Stimulated activated CD8-positive, alpha-beta memory T cell treated with anti-CD3 and anti-CD28 coated beads, Interleukin-12 subunit alpha, Interleukin-12 subunit beta, amount 100 ng/mL, for 4 hours (primary cell): ENCODE data around the gene CNTFR.

Experiments used
- DNase-seq: peaks from one replicate; pipeline ENCODE4 v3.0.0-alpha.2; 2020; ENCODE audit warnings: low read depth

CNTFR gene

DNA sequence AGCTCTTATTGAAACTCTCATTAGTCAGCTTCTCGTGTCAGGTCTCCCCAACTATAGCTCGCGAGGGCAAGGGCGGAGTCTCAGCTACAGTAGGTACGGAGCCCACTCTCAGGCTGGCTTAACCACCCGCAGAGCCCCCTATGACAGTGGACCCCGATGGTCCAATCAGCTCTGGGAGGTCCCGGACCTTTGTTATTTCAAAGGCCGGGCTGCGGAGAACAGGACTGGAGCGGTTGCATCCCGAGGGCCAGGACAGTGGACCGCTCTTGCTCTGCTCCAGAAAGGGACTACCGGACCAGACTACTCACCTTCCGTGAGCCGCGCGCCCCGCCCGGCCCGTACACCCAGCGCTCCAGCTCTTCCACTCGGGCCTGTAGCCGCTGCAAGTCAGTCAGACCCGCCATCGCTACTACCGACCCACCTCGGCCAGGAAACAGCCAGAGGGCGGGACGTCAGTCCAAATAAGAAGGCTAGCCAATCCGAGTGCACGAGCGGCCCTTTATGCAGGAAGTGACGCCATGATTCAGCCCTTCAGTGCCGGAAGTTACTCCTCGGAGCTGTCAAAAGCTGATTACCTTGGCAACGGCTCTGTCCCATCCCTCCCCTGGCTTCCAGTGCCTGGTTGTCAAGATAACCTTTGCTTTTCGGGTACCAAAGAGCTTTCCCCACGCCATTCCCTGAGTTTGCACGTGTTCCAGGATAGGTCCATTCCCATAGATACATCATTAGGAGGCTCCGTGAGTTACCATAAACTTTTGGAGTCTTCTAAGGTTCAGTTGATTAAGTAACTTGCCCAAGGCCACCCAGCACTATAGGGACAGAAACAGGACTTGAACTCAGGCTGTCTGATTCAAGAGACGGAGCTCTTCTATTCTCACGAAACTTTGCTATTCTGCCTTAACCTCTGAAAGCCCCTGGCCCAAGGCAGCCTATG is 30.8 kb upstream of the CNTFR start, which contains the start of gene DCTN3:
Gene DCTN3, minus strand, starts transcription at position 435 of the 934 bp plus-strand sequence. Its CDS starts 31 bp downstream, at position 404.
- DNase-seq, result peak; percentile 75

DNA sequence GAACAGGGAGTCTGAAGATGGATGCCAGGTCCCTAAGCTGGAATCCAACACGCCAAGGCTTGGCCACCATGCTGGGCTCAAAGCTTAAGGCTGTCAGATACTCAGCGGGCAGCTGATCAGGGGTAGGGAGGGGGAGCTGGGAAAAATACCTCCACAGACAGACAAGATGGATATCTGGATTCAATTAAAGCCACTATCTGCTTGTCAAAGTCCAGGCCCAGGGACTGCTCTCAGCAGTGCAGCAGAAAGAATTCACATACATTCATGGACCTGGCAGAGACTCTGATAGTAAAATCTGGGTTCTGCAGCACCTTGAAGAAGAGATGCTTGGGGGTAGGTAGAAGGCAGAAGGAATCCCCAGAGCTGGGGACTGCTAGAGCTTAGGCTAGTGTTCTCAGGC is 25.6 kb upstream of the CNTFR start:
- no peak for DNase-seq

- DNase-seq, result peak; percentile 39
Observed at GRCh38 chr9:34612788-34613390, 23.4 kb upstream of the CNTFR start.

DNA sequence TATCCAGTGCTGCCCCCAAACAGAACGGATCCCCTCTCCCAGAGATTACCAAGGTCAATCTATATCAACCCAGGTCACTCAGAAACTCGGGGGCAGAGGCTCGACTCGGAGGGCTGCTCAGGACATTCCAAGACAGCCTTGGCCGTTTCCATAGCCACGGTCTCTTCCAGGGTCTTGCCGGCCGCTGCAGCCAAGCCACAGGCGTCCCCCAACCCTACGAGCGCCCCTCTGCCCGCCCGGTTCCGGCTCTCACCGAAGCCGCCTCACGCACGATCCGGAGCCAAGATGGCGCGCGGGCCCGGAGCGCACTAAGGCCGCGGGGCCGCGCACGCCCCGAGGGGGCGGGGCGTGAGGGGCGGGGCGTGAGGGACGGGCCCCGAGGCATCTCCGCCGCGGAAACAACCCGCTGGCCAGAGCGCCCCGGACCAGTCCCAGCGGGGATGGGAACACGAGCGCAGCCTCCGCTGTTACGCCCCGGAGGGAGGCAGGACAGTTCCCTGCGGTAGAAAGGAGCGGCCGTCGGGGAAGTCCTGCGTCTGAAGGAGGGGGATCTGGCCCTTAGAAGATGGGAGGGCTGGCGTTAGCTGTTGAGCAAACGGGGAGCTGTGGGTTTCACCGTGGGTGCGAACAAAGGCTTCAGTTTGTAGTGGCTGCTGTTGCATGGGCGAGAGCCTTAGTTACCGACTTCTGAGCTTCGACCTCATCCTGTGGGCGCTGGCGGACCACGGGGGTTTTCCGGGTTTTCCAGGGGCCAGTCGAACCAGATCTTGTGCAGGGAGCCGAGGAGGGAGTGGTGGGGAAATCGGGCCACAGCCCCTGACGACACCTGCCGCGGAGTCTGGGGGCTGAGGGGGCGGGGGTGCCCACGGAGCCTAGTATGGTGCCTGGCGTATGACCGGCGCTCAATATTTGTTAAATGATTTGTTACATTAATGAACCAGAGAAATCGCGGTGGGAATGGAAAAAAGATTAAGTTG is 22.6 kb upstream of the CNTFR start, which contains the start of gene RPP25L:
Gene RPP25L, minus strand, starts transcription at position 287 of the 977 bp plus-strand sequence. CDS start 801 bp downstream, outside the sequence.
- peak; percentile 75 for DNase-seq

GRCh38 chr9:34611251-34611810 is 21.8 kb upstream of the CNTFR start:
- no peak for DNase-seq

DNA sequence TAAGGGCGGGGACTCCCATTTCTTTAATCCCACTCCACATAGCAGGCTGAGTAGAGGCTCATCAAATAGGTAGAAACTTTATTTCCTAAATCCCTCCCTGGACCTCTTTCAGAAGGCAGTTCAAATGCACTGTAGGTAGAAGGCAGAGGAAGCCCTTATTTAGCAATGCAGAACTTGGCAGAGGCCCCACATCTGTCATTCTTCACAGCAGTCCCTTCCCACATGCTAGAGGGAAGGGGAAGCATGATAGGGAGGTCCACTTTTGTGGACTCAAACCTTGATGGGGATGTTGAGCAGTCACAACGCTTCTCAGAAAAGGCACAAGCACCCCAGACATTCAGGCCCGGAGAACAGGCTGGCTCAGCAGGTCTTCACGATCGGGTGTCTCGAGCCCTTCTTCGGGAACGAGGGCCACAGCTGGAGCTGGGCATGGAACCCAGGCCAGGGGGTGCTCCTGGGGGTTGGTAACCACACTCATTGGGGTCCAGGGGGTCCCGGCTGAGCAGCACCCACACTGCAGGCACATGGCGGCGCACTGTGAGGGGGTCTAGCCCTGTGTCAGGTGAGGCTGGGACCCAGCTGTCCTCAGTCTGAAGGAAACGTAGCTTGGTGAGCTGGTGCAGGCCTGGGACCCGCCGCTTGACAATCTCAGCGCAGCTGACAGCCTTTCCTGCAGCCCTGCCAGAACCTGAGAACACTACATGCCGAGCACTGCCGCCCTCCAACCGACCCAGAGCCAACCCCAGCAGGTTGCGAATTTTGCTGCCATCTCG is 21.1 kb upstream of the CNTFR start:
- no peak for DNase-seq

DNA sequence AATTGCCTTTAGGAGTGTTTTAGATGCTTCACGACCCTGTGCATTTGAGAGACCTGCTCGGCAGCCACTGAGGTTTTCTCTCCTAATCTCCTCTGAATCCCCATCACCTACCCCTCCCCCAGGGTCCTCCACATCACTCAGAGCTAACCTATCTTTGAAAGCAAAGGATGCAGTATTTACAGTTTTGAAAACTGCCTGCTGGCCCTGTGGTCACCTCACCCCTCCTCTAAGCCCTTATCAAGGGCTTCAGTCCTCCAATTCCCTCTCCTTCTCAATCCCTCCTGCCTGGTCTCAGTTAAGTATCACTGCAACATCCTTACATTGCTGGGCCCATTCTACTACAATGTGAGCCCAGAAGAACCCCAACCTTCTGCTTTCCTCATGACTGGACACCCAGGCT is 17.8 kb upstream of the CNTFR start:
- DNase-seq, result no peak

DNA sequence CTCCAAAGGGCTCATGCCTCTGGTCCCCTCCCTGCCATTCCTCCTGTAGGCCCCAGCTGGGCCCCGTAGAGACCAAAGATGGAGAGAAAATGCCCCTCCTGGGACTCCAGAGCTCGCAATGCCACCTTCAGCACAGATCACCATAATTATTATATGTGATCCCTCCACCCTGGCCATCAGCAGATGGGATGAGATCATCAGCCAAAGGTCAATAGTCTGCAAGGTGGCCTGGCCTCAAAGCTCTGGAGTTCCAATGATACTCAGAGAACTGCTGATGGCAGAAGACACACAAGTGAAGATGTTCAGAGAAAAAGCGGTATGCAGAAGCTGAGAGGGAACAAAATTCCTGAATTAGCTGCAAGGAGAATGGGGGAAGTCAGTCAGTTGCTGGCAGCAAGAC is 17.4 kb upstream of the CNTFR start:
- no peak for DNase-seq

- DNase-seq, result no peak
Observed at GRCh38 chr9:34606190-34606589, 16.7 kb upstream of the CNTFR start.

DNA sequence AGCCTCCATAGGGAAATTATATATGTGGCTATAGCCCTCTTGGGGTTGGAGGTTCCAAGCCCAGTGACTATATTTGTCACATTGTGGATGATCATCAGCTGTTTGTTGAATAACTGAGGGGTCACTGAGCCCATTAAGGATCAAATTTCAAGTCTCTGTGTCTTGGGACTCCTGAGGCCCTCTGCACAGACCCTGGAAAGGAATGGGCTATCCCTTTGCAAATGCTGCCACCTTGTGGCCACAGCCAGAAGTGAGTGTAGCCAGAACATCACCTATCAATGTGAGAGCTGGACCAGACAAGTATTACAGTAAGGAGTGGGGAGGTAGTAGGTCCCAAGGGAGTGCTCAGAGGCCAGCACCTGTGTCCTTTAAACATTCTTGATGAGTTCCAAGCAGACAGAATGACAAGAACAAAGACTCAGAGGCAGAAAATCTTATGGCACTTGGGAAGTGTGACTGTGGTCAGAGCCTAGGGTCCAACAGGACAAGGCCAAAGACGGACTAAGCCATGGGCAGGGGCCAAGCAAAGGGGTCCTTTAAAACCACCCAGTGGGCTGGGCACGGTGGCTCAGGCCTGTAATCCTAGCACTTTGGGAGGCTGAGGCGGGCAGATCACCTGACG is 14.2 kb upstream of the CNTFR start:
- peak; percentile 50 for DNase-seq

DNA sequence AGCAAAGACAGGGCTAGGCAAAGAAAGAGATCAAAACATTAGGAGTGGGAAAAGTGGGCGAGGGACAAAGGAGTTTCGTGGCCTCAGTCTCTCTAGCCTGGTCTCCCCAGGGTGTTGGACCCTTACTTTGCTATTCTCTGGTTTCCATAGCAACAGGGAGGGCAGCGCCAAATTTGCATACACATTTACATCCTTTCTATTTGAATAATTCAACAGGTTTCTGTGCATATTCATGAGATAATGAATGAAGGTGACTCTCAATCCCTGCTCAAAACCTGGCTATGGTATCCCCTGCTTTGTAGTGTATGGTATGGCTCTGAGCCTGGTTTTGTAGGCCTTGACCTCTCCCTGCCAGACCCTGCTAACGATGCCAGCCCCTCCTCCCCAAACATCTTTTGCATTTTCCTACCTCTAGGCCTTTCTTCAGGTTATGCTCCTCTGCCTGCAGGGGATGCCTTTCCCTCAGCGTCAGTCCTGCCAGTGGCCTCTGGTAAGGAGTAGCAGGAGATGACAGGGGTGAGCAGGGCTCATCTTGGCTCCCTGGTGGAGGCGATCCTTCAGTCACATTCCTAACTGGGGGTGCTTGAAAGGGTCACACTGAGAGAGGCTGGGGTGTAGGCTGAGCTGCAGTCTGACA is 12.5 kb upstream of the CNTFR start:
- no peak for DNase-seq

- no peak for DNase-seq
Observed at GRCh38 chr9:34600908-34601307, 11.4 kb upstream of the CNTFR start.

- DNase-seq, result no peak
Observed at GRCh38 chr9:34599546-34599945, 10.0 kb upstream of the CNTFR start.

- no peak for DNase-seq
Observed at GRCh38 chr9:34594177-34594576, 4.7 kb upstream of the CNTFR start.

GRCh38 chr9:34592895-34593601 is 3.5 kb upstream of the CNTFR start:
- no peak for DNase-seq

- no peak for DNase-seq
Observed at GRCh38 chr9:34591917-34592866, 2.7 kb upstream of the CNTFR start.

DNA sequence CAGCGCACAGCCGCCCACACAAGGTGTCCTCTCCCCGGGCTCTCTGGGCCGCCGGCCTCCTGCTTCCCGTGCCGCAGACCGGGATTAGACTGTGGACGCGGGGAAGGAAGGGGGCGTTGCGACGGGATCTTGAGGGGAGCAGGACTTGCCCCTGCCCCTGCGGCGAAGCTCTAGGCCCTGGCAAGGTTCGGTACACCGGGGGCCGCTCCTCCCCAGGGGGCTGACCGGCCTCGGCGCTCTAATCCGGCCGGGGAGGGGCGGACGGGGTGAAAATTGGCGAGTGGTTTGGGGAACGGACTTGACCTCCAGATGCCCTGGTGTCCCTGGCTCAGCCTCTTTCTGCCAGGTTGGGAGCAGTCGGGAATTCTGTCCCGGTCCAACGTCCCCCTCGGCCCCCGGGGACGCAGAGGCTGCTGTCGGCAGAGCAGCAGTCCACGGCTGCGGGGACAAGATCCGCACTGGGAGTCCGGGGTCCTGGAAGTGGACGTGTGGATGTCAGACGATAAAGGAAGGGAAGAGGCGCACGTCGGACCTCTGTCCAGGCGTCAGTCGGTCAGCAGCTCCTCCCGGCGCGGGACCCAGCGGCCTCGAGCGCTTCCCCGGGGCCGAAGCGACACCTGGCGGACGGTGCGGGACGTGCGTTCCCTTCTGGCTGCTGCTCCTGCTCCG is 1.9 kb upstream of the CNTFR start:
- DNase-seq, result peak; percentile 53
